Measurements from ENCODE around the gene EIF5.

EIF5 gene

DNA sequence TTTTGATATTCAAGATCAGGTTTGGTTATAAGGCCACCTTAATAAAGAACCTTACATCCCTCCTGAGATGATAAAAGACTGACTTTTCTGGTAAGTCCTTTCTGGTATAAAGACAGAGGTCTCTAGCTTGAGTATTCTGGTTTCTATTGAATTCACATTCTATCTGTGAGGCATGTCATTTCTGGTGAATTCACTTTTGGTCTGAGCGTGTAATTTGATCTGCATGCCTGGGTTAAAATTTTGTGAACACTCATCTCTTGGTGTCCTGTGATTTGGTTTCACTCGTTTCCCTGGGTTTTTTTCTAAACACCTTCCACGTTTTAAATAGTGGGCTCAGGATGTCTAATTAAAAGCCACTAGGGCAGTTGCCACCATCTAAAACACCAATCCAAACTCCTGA lies 12.2 kb downstream of the EIF5 start:
- Histone ChIP-seq H3K4me2 (ENCODE audit: low read length) (no peak overlapping the region), H3F3A (ENCODE audit: control insufficient read depth, insufficient read depth) (peaks cover 44% of the 10 kb centered on the region), H3K36me3 (ENCODE audit: control insufficient read depth, low read length) (peaks cover 38% of the 10 kb centered on the region), H3K4me3 (ENCODE audit: low read length) (no peak overlapping the region), H3K27me3 (ENCODE audit: control insufficient read depth, low read length) (no peaks in the 10 kb centered on the region), H3K27ac (ENCODE audit: low read depth, low read length) (no peak overlapping the region), H3K79me2 (ENCODE audit: control insufficient read depth, low read length) (no peaks in the 10 kb centered on the region), H3K9me2 (replicated peaks; ENCODE audit: control insufficient read depth, low read length) (no peaks in the 10 kb centered on the region), H4K20me1 (ENCODE audit: control insufficient read depth, insufficient read depth, low read depth, low read length) (peaks cover 10% of the 10 kb centered on the region; the same call in 1 of the 2 replicates), H3K9me3 (ENCODE audit: control insufficient read depth, insufficient read depth, low read length) (no peaks in the 10 kb centered on the region), H3K4me1 (ENCODE audit: control insufficient read depth, low read length) (no peaks in the 10 kb centered on the region)
- TF ChIP-seq, protein P1, sequence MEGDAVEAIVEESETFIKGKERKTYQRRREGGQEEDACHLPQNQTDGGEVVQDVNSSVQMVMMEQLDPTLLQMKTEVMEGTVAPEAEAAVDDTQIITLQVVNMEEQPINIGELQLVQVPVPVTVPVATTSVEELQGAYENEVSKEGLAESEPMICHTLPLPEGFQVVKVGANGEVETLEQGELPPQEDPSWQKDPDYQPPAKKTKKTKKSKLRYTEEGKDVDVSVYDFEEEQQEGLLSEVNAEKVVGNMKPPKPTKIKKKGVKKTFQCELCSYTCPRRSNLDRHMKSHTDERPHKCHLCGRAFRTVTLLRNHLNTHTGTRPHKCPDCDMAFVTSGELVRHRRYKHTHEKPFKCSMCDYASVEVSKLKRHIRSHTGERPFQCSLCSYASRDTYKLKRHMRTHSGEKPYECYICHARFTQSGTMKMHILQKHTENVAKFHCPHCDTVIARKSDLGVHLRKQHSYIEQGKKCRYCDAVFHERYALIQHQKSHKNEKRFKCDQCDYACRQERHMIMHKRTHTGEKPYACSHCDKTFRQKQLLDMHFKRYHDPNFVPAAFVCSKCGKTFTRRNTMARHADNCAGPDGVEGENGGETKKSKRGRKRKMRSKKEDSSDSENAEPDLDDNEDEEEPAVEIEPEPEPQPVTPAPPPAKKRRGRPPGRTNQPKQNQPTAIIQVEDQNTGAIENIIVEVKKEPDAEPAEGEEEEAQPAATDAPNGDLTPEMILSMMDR (IDR thresholded peaks at IDR 0.05; ENCODE audit: low read depth, low read length, poor library complexity, severe bottlenecking), result no peak
- TF ChIP-seq EZH2phosphoT487 (IDR thresholded peaks at IDR 0.05; ENCODE audit: borderline replicate concordance, low read length), result no peak

DNA sequence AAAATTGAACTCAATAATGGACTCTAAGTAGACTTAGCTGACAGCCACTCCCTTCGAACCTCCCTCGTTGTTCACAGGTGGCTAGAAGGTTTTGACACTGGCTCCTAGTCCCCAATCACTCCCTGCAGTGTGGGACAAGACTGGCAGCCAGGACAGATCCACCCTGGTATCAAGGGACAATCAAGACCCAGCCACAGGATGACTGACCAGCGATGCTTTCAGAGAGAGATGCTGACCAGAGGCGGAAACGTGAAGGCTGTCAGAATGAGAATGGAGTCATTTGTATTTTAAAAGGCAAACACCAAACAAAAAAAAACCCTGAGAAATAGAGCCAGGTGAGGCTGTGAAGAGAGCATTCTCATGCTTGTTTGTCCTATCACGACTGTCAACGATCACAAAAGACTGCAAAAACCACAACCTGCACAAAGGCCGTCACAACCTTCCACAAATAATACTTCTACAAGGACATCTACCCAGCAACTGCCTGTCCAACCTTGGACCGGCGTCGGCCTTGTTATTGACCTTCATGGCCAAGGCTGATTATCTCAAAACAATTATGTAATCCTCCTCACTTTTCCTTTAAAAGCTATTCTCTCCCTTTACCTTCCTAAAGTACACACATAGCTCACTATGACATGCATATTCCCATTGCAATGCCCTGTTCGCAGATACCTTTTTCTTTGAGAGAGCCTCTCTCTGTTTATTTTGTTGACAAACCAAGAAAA lies 13.2 kb downstream of the EIF5 start:
- no peaks in the 10 kb centered on the region for H3K9me2 ChIP-seq (replicated peaks; ENCODE audit: control insufficient read depth, low read length)
- H4K20me1 ChIP-seq (ENCODE audit: control insufficient read depth, insufficient read depth, low read depth, low read length), result peaks cover 10% of the 10 kb centered on the region; the same call in 1 of the 2 replicates
- no peaks in the 10 kb centered on the region for H3K4me1 ChIP-seq (ENCODE audit: control insufficient read depth, low read length)
- H3K4me3 ChIP-seq (ENCODE audit: low read length), result no peak overlapping the region
- no peak overlapping the region for H3K27ac ChIP-seq (ENCODE audit: low read depth, low read length)
- H3K9me3 ChIP-seq (ENCODE audit: control insufficient read depth, insufficient read depth, low read length), result no peaks in the 10 kb centered on the region
- TF ChIP-seq EZH2phosphoT487 (IDR thresholded peaks at IDR 0.05; ENCODE audit: borderline replicate concordance, low read length), result no peak
- TF ChIP-seq, protein P1 (IDR thresholded peaks at IDR 0.05; ENCODE audit: low read depth, low read length, poor library complexity, severe bottlenecking), result no peak
- peaks cover 34% of the 10 kb centered on the region for H3F3A ChIP-seq (ENCODE audit: control insufficient read depth, insufficient read depth)
- no peaks in the 10 kb centered on the region for H3K27me3 ChIP-seq (ENCODE audit: control insufficient read depth, low read length)
- no peaks in the 10 kb centered on the region for H3K79me2 ChIP-seq (ENCODE audit: control insufficient read depth, low read length)
- peaks cover 29% of the 10 kb centered on the region for H3K36me3 ChIP-seq (ENCODE audit: control insufficient read depth, low read length)
- H3K4me2 ChIP-seq (ENCODE audit: low read length), result no peak overlapping the region

DNA sequence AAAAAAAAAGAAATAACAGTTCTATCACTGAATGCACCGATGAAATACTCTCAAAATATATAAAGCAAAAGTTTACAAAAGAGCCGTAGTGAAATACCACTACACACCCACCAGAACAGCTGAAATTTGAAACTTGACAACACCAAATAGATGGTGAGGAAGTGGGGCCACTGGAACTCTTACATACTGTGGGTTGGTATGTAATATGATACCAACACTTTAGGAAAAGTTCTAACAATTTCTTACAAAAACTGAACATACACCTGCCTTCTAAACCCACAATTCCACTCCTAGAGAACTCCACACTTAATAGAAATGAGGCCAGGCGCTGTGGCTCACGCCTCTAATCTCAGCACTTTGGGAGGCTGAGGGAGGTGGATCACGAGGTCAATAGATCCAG lies 14.1 kb downstream of the EIF5 start:
- no peak overlapping the region for H3K4me3 ChIP-seq (ENCODE audit: low read length)
- no peaks in the 10 kb centered on the region for H3K9me3 ChIP-seq (ENCODE audit: control insufficient read depth, insufficient read depth, low read length)
- peaks cover 25% of the 10 kb centered on the region for H3F3A ChIP-seq (ENCODE audit: control insufficient read depth, insufficient read depth)
- no peak overlapping the region for H3K4me2 ChIP-seq (ENCODE audit: low read length)
- no peak for TF ChIP-seq EZH2phosphoT487 (IDR thresholded peaks at IDR 0.05; ENCODE audit: borderline replicate concordance, low read length)
- TF ChIP-seq, protein P1 (IDR thresholded peaks at IDR 0.05; ENCODE audit: low read depth, low read length, poor library complexity, severe bottlenecking), result no peak
- no peaks in the 10 kb centered on the region for H3K9me2 ChIP-seq (replicated peaks; ENCODE audit: control insufficient read depth, low read length)
- no peaks in the 10 kb centered on the region for H3K79me2 ChIP-seq (ENCODE audit: control insufficient read depth, low read length)
- no peaks in the 10 kb centered on the region for H3K27me3 ChIP-seq (ENCODE audit: control insufficient read depth, low read length)
- H3K27ac ChIP-seq (ENCODE audit: low read depth, low read length), result no peak overlapping the region
- H3K36me3 ChIP-seq (ENCODE audit: control insufficient read depth, low read length), result peaks cover 20% of the 10 kb centered on the region
- H4K20me1 ChIP-seq (ENCODE audit: control insufficient read depth, insufficient read depth, low read depth, low read length), result peaks cover 10% of the 10 kb centered on the region; the same call in 1 of the 2 replicates
- H3K4me1 ChIP-seq (ENCODE audit: control insufficient read depth, low read length), result no peaks in the 10 kb centered on the region
